Fibroblast of skin of abdomen (primary cell): ENCODE data around the gene COL25A1.
"Not testable (repeated sequence)": the region's sequence is repeated elsewhere in the genome, so short reads cannot be mapped to it uniquely, and the experiment has no call there.

ENCODE experiments used
- DNase-seq: peaks from one replicate; pipeline ENCODE4 v3.0.0-alpha.2; 2013

COL25A1 gene

GRCh38 chr4:109009909-109010308 lies 292.5 kb downstream of the COL25A1 start:
- peak; percentile 89 for DNase-seq

- no peak for DNase-seq
These were observed 294.5 kb downstream of the COL25A1 start for GRCh38 chr4:109007976-109008375.

- peak; percentile 75 for DNase-seq
These were observed 296.9 kb downstream of the COL25A1 start for GRCh38 chr4:109005523-109005922.

GRCh38 chr4:109004418-109004817 lies 298.0 kb downstream of the COL25A1 start:
- DNase-seq, result no peak

GRCh38 chr4:109003964-109004363 lies 298.5 kb downstream of the COL25A1 start:
- no peak for DNase-seq

GRCh38 chr4:108991551-108992328 lies 310.7 kb downstream of the COL25A1 start:
- peak; percentile 94 for DNase-seq

GRCh38 chr4:108988464-108989195 lies 313.8 kb downstream of the COL25A1 start:
- peak; percentile 67 for DNase-seq

- DNase-seq, result not testable (repeated sequence)
These were observed 318.0 kb downstream of the COL25A1 start for GRCh38 chr4:108984495-108984894.

- DNase-seq, result peak; percentile 55
These were observed 319.9 kb downstream of the COL25A1 start for GRCh38 chr4:108982402-108983185.

GRCh38 chr4:108980455-108981239 lies 321.8 kb downstream of the COL25A1 start:
- DNase-seq, result no peak

- DNase-seq, result no peak
These were observed 322.7 kb downstream of the COL25A1 start for GRCh38 chr4:108979759-108980158.

- no peak for DNase-seq
These were observed 324.4 kb downstream of the COL25A1 start for GRCh38 chr4:108978066-108978465.

- DNase-seq, result no peak
These were observed 329.7 kb downstream of the COL25A1 start for GRCh38 chr4:108972613-108973283.

- DNase-seq, result no peak
These were observed 331.0 kb downstream of the COL25A1 start for GRCh38 chr4:108971473-108971872.

GRCh38 chr4:108965472-108966076 lies 336.9 kb downstream of the COL25A1 start:
- no peak for DNase-seq

- no peak for DNase-seq
These were observed 337.4 kb downstream of the COL25A1 start for GRCh38 chr4:108965016-108965415.

- no peak for DNase-seq
These were observed 338.5 kb downstream of the COL25A1 start for GRCh38 chr4:108963910-108964309.

- DNase-seq, result peak; percentile 68
These were observed 343.0 kb downstream of the COL25A1 start for GRCh38 chr4:108959491-108959890.

GRCh38 chr4:108954880-108955279 lies 347.6 kb downstream of the COL25A1 start:
- DNase-seq, result no peak

GRCh38 chr4:108953941-108954340 lies 348.5 kb downstream of the COL25A1 start:
- DNase-seq, result no peak
